Naive thymus-derived CD8-positive, alpha-beta T cell (primary cell): Measurements from ENCODE around the gene GPR15LG. TPM values are rescaled to one million over a fixed set of nuclear protein-coding genes. Genes with fewer than 3 reads are reported as not detected.

Experiments
- ATAC-seq, 2 donors: fragments of 150-1000 bp; cut with Tn5 transposase in 1 of 2; sonication (Bioruptor Pico), chemical (Tn5 transposase) in 1 of 2; 1 replicate in 1 of 2; 2 replicates in 1 of 2; pipeline ENCODE4 v1.10.0; 2021; ENCODE audit warnings: mild to moderate bottlenecking in 2 of 2, moderate library complexity in 2 of 2
- POLR2A ChIA-PET: fragments of 350-600 bp; sonication (Branson Sonifier 250); formaldehyde crosslinking; loops from one replicate; lab custom pipeline; 2021; ENCODE audit warnings: antibody characterized with exemption; lab: Charles Lee
- DNase-seq, 10 donors: peaks; one replicate each; pipeline versions ENCODE4 v3.0.0 to v3.0.0-alpha.2; 2020 to 2022
- H3K27ac Mint-ChIP-seq, 10 donors: one replicate each; pipeline ENCODE4 v1.8.0; 2020 to 2022; ENCODE audit warnings: mild to moderate bottlenecking in 10 of 10, mixed read lengths in 10 of 10, moderate library complexity in 4 of 10, inconsistent platforms in 1 of 10
- H3K27me3 Mint-ChIP-seq, 5 donors: one replicate each; pipeline ENCODE4 v1.8.0; 2021 to 2022; ENCODE audit warnings: mixed read lengths in 5 of 5
- H3K36me3 Mint-ChIP-seq, 3 donors: one replicate each; pipeline ENCODE4 v1.8.0; 2020 to 2022; ENCODE audit warnings: mixed read lengths in 3 of 3, mild to moderate bottlenecking in 2 of 3, inconsistent platforms in 1 of 3
- H3K4me1 Mint-ChIP-seq, 4 donors: one replicate each; pipeline ENCODE4 v1.8.0; 2021 to 2022; ENCODE audit warnings: mixed read lengths in 4 of 4
- H3K4me3 Mint-ChIP-seq, 10 donors: one replicate each; pipeline ENCODE4 v1.8.0; 2020 to 2022; ENCODE audit warnings: mild to moderate bottlenecking in 10 of 10, mixed read lengths in 10 of 10, moderate library complexity in 6 of 10, inconsistent platforms in 1 of 10
- H3K9me3 Mint-ChIP-seq, 9 donors: one replicate each; pipeline ENCODE4 v1.8.0; 2020 to 2022; ENCODE audit warnings: mixed read lengths in 9 of 9, mild to moderate bottlenecking in 3 of 9, inconsistent platforms in 1 of 9, moderate library complexity in 1 of 9
- polyA plus RNA-seq, 3 donors: library from polyadenylated mRNA; unstranded; fragments of 300-500 nt; fragmentation: Illumina TruSeq; gene quantifications; one replicate each; pipeline ENCODE4 v1.2.3, GENCODE V29; 2021
- total RNA-seq, 8 experiments: library from RNA in 2 of 8; stranded (reverse) in 2 of 8; gene quantifications; one replicate each; pipeline ENCODE4 v1.2.3 and lab custom pipeline; 2021 to 2026

The GPR15LG gene
- total and polyA plus RNA-seq, 5 experiments from 2014 or later = not detected

- H3K9me3 Mint-ChIP-seq = no peaks in the 10 kb centered on the region
- H3K4me1 Mint-ChIP-seq = peaks cover 0 to 8% (median 4%) of the 10 kb centered on the region in 4 donors
- no peak overlapping the region for H3K4me3 Mint-ChIP-seq
- ATAC-seq (no peak), DNase-seq (no peak)
- POLR2A ChIA-PET = no interaction called here
- H3K27me3 Mint-ChIP-seq = peaks cover 5 to 28% (median 16%) of the 10 kb centered on the region in 5 donors
- no peak overlapping the region for H3K27ac Mint-ChIP-seq
- no peaks in the 10 kb centered on the region for H3K36me3 Mint-ChIP-seq
Measured at GRCh38 chr10:84197643-84198042, 24.0 kb downstream of the GPR15LG start.

GRCh38 chr10:84198206-84198915 lies 24.8 kb downstream of the GPR15LG start:
- POLR2A ChIA-PET = no interaction called here
- ATAC-seq = no peak
- Mint-ChIP-seq H3K27ac (peak overlapping the region in 1 of 10 donors; percentile 35), H3K4me1 (peaks cover 0 to 8% (median 4%) of the 10 kb centered on the region in 4 donors), H3K4me3 (no peak overlapping the region), H3K27me3 (peaks cover 4 to 28% (median 16%) of the 10 kb centered on the region in 5 donors), H3K9me3 (no peaks in the 10 kb centered on the region), H3K36me3 (no peaks in the 10 kb centered on the region)
- no peak for DNase-seq

- POLR2A ChIA-PET = no interaction called here
Measured at GRCh38 chr10:84200537-84201243, 27.1 kb downstream of the GPR15LG start.

GRCh38 chr10:84201244-84201606 lies 27.6 kb downstream of the GPR15LG start:
- POLR2A ChIA-PET = no interaction called here
- Mint-ChIP-seq H3K27ac (no peak overlapping the region), H3K9me3 (no peaks in the 10 kb centered on the region), H3K4me1 (peaks cover 0 to 6% (median 2%) of the 10 kb centered on the region in 4 donors), H3K27me3 (peaks cover 3 to 19% (median 6%) of the 10 kb centered on the region in 5 donors), H3K4me3 (no peak overlapping the region), H3K36me3 (no peaks in the 10 kb centered on the region)
- no peak for DNase-seq
- ATAC-seq = no peak

More at GRCh38 chr10:84200537-84201243, 27.1 kb downstream of the GPR15LG start:
- no peak overlapping the region for H3K27ac Mint-ChIP-seq
- no peaks in the 10 kb centered on the region for H3K36me3 Mint-ChIP-seq
- peaks cover 0 to 4% (median 2%) of the 10 kb centered on the region in 4 donors for H3K4me1 Mint-ChIP-seq
- H3K9me3 Mint-ChIP-seq = no peaks in the 10 kb centered on the region
- no peak overlapping the region for H3K4me3 Mint-ChIP-seq
- ATAC-seq = no peak
- peaks cover 3 to 24% (median 11%) of the 10 kb centered on the region in 5 donors for H3K27me3 Mint-ChIP-seq
- no peak for DNase-seq

- peaks cover 0 to 4% (median 2%) of the 10 kb centered on the region in 4 donors for H3K4me1 Mint-ChIP-seq
- H3K9me3 Mint-ChIP-seq = no peaks in the 10 kb centered on the region
- peaks cover under 1 to 16% (median 5%) of the 10 kb centered on the region in 5 donors for H3K27me3 Mint-ChIP-seq
- no peak overlapping the region for H3K4me3 Mint-ChIP-seq
- ATAC-seq (no peak), DNase-seq (no peak)
- no peak overlapping the region for H3K27ac Mint-ChIP-seq
- H3K36me3 Mint-ChIP-seq = no peaks in the 10 kb centered on the region
- POLR2A ChIA-PET = no interaction called here
Measured at GRCh38 chr10:84201682-84202081, 28.1 kb downstream of the GPR15LG start.

- H3K27me3 Mint-ChIP-seq = peaks cover 3 to 16% (median 8%) of the 10 kb centered on the region in 5 donors
- no peaks in the 10 kb centered on the region for H3K9me3 Mint-ChIP-seq
- peaks cover 0 to 4% (median 2%) of the 10 kb centered on the region in 4 donors for H3K4me1 Mint-ChIP-seq
- H3K27ac Mint-ChIP-seq = peak overlapping the region in 1 of 10 donors; percentile 75
- no peaks in the 10 kb centered on the region for H3K36me3 Mint-ChIP-seq
- no peak for DNase-seq
- POLR2A ChIA-PET = no interaction called here
- no peak overlapping the region for H3K4me3 Mint-ChIP-seq
- ATAC-seq = no peak
Measured at GRCh38 chr10:84202349-84202748, 28.7 kb downstream of the GPR15LG start.

- Mint-ChIP-seq H3K27me3 (peaks cover 3 to 13% (median 7%) of the 10 kb centered on the region in 5 donors), H3K9me3 (no peaks in the 10 kb centered on the region), H3K36me3 (no peaks in the 10 kb centered on the region), H3K4me1 (peaks cover 0 to 4% (median 2%) of the 10 kb centered on the region in 4 donors), H3K27ac (no peak overlapping the region), H3K4me3 (no peak overlapping the region)
- no peak for ATAC-seq
- no peak for DNase-seq
- POLR2A ChIA-PET = no interaction called here
Measured at GRCh38 chr10:84204122-84204521, 30.5 kb downstream of the GPR15LG start.

GRCh38 chr10:84204610-84205009 lies 31.0 kb downstream of the GPR15LG start:
- peak overlapping the region in 2 of 10 donors; percentile 16 to 49 for H3K27ac Mint-ChIP-seq
- H3K9me3 Mint-ChIP-seq = no peaks in the 10 kb centered on the region
- POLR2A ChIA-PET = interaction anchor here (0.8 kb wide), 1 partner anchor 28 kb away, joined by 4 read pairs; no protein-coding TSS in a partner anchor
- ATAC-seq = no peak
- H3K4me1 Mint-ChIP-seq = peaks cover 0 to 4% (median 2%) of the 10 kb centered on the region in 4 donors
- H3K4me3 Mint-ChIP-seq = no peak overlapping the region
- peaks cover 3 to 13% (median 7%) of the 10 kb centered on the region in 5 donors for H3K27me3 Mint-ChIP-seq
- no peak for DNase-seq
- H3K36me3 Mint-ChIP-seq = no peaks in the 10 kb centered on the region

- POLR2A ChIA-PET = interaction anchor here (0.8 kb wide), 1 partner anchor 27 kb away, joined by 4 read pairs; no protein-coding TSS in a partner anchor
- no peak overlapping the region for H3K4me3 Mint-ChIP-seq
- H3K27me3 Mint-ChIP-seq = peaks cover 3 to 13% (median 7%) of the 10 kb centered on the region in 5 donors
- no peaks in the 10 kb centered on the region for H3K36me3 Mint-ChIP-seq
- DNase-seq (peak; percentile 34 to 81 (median 64)), ATAC-seq (peak; percentile 72 to 82)
- peak overlapping the region in 3 of 10 donors; percentile 9 to 46 (median 16) for H3K27ac Mint-ChIP-seq
- no peaks in the 10 kb centered on the region for H3K9me3 Mint-ChIP-seq
- peaks cover 0 to 4% (median 2%) of the 10 kb centered on the region in 4 donors for H3K4me1 Mint-ChIP-seq
Measured at GRCh38 chr10:84205049-84205852, 31.6 kb downstream of the GPR15LG start.

- H3K36me3 Mint-ChIP-seq = no peaks in the 10 kb centered on the region
- H3K4me1 Mint-ChIP-seq = peaks cover 0 to 4% (median 2%) of the 10 kb centered on the region in 4 donors
- H3K4me3 Mint-ChIP-seq = no peak overlapping the region
- no peak for ATAC-seq
- H3K27ac Mint-ChIP-seq = peak overlapping the region in 2 of 10 donors; percentile 9 to 35
- POLR2A ChIA-PET = no interaction called here
- H3K9me3 Mint-ChIP-seq = no peaks in the 10 kb centered on the region
- DNase-seq = no peak
- peaks cover 3 to 13% (median 7%) of the 10 kb centered on the region in 5 donors for H3K27me3 Mint-ChIP-seq
Measured at GRCh38 chr10:84205853-84206525, 32.4 kb downstream of the GPR15LG start.

- H3K4me1 Mint-ChIP-seq = peaks cover 0 to 5% (median 2%) of the 10 kb centered on the region in 4 donors
- POLR2A ChIA-PET = no interaction called here
- ATAC-seq (no peak), DNase-seq (no peak)
- no peaks in the 10 kb centered on the region for H3K9me3 Mint-ChIP-seq
- no peaks in the 10 kb centered on the region for H3K36me3 Mint-ChIP-seq
- peaks cover 3 to 17% (median 7%) of the 10 kb centered on the region in 5 donors for H3K27me3 Mint-ChIP-seq
- no peak overlapping the region for H3K27ac Mint-ChIP-seq
- no peak overlapping the region for H3K4me3 Mint-ChIP-seq
Measured at GRCh38 chr10:84208023-84208422, 34.4 kb downstream of the GPR15LG start.

- ATAC-seq (no peak), DNase-seq (no peak)
- POLR2A ChIA-PET = no interaction called here
- no peak overlapping the region for H3K4me3 Mint-ChIP-seq
- peaks cover 3 to 16% (median 5%) of the 10 kb centered on the region in 5 donors for H3K27me3 Mint-ChIP-seq
- peaks cover 0 to 4% (median under 1%) of the 10 kb centered on the region in 4 donors for H3K4me1 Mint-ChIP-seq
- no peak overlapping the region for H3K27ac Mint-ChIP-seq
- no peaks in the 10 kb centered on the region for H3K36me3 Mint-ChIP-seq
- H3K9me3 Mint-ChIP-seq = no peaks in the 10 kb centered on the region
Measured at GRCh38 chr10:84211566-84211965, 38.0 kb downstream of the GPR15LG start.
